Esophagus squamous epithelium (tissue), 4 donors: ENCODE results near the gene ADAMTS15.

Experiments
- POLR2A ChIP-seq, 4 donors: fragments of 450-650 bp; IDR thresholded peaks; one replicate each; pipeline ENCODE4 v1.6.1; 2017; ENCODE audit warnings: antibody characterized with exemption in 4 of 4, mild to moderate bottlenecking in 4 of 4, moderate library complexity in 3 of 4
- TF ChIP-seq, protein P1 (sequence below), 6 experiments: fragments of 450-650 bp in 4 of 6; fragments of 200-600 bp in 2 of 6; sonication (generic) in 2 of 6; IDR thresholded peaks; one replicate each; pipeline ENCODE4 v1.5.1; 2016 to 2019; ENCODE audit warnings: antibody characterized with exemption in 6 of 6, mild to moderate bottlenecking in 4 of 6, moderate library complexity in 4 of 6

DNA sequence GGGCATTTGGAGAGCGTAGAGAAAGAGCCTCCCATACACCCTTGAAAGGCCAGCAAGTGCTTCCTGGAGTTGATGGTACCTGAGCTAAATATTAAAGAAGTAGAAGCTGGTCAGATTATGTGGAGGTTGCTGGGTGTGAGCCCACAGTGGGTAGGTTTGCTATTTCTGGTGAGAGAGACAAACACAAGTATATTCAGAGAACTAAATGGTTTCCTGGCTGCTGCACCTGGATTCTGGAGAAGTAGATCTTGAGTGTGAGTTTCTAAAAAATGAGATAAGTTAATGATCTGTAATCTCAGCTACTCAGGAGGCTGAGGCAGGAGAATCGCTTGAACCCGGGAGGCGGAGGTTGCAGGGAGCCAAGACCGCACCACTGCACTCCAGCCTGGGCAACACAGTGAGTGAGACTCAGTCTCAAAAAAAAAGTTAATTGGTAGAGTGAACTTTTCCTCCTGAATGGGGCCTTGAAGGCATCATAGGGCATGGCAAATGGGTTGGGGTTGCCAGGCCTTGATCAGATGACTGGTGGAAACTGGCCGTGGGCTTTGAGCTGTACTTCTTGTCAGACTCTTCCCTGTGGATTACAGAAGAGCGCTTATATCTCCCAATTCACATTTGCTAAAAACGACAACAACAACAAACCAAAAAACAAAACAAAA lies 75.8 kb downstream of the ADAMTS15 start:
- TF ChIP-seq, protein P1, sequence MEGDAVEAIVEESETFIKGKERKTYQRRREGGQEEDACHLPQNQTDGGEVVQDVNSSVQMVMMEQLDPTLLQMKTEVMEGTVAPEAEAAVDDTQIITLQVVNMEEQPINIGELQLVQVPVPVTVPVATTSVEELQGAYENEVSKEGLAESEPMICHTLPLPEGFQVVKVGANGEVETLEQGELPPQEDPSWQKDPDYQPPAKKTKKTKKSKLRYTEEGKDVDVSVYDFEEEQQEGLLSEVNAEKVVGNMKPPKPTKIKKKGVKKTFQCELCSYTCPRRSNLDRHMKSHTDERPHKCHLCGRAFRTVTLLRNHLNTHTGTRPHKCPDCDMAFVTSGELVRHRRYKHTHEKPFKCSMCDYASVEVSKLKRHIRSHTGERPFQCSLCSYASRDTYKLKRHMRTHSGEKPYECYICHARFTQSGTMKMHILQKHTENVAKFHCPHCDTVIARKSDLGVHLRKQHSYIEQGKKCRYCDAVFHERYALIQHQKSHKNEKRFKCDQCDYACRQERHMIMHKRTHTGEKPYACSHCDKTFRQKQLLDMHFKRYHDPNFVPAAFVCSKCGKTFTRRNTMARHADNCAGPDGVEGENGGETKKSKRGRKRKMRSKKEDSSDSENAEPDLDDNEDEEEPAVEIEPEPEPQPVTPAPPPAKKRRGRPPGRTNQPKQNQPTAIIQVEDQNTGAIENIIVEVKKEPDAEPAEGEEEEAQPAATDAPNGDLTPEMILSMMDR (IDR thresholded peaks at IDR 0.05), result no peak
- no peak for TF ChIP-seq POLR2A (IDR thresholded peaks at IDR 0.05)
